UCSD-AML1 (cell line): ENCODE results near the gene ANKRD12.
"Not testable (repeated sequence)": the region's sequence is repeated elsewhere in the genome, so short reads cannot be mapped to it uniquely, and the experiment has no call there.

ENCODE experiments used
- DNase-seq: peaks from one replicate; lab custom pipeline; 2025; ENCODE audit not compliant: unreplicated experiment; lab: John Stamatoyannopoulos, UW

ANKRD12 gene

GRCh38 chr18:9136315-9137155, at the start of gene ANKRD12:
Gene ANKRD12 (plus strand): TSS chr18:9136781. CDS start chr18:9182433, 45,652 bp downstream.
- peak; percentile 99 for DNase-seq

- DNase-seq = no peak
Observed at GRCh38 chr18:9087144-9087543, 49.4 kb upstream of the ANKRD12 start.

DNA sequence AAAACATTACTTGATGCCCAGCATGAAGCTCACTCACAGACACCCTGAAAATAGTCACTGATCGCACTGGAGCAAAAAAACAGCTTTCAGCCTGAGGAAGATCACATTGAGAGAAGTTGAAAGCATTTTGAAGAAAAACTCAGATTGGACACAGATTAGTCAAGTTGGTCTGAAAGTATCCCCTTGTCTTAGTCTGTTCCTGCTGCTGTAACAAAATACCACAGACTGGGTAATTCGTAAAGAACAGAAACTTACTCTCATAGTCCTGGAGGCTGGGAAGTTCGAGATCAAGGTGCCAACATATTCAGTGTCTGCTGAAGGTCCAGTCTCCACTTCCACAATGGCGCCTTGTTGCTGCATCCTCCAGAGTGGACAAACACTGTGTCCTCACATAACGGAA, 48.3 kb upstream of the ANKRD12 start:
- no peak for DNase-seq

GRCh38 chr18:9088727-9089126, 47.9 kb upstream of the ANKRD12 start:
- not testable (repeated sequence) for DNase-seq

- no peak for DNase-seq
Observed at GRCh38 chr18:9090578-9090977, 46.0 kb upstream of the ANKRD12 start.

DNA sequence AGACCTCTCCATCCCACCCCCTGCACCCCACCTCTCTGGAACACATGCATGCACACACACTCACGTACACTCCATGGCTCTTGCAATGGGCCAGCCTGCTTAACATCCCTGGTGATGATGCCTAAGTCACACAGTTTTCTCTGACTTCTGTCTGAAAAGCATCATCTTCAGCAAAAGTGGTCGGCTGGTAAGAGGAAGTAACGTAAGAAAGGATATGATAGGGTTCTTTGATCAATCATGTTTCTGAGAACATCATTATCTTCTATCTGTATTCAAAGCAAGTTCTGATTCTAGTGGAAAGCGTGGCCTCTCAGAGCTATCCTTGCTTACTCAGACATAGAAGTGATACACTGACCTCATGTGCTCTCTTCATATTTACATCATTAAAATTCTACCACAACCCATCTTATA, 45.5 kb upstream of the ANKRD12 start:
- no peak for DNase-seq

- no peak for DNase-seq
Observed at GRCh38 chr18:9092665-9093064, 43.9 kb upstream of the ANKRD12 start.

- not testable (repeated sequence) for DNase-seq
Observed at GRCh38 chr18:9093109-9093508, 43.5 kb upstream of the ANKRD12 start.

GRCh38 chr18:9094307-9095226, 42.0 kb upstream of the ANKRD12 start:
- DNase-seq = no peak

- peak; percentile 19 for DNase-seq
Observed at GRCh38 chr18:9095297-9096006, 41.1 kb upstream of the ANKRD12 start.

DNA sequence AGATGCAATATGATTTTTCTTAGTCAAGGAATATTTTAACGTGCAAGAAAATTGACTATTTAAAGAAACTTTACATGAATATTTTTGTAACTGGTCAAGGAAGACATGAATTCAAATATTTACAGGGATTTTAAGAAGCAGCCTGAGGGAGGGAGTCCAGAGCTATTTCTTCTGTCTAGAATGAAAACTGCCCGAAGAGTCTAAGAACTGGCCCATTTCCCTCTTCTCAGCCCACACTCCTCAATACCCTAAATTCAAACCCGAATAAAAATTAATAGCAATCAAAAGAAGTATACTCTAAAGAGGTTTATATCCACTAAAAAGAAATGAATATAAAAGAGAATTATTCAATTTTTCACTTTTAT, 40.6 kb upstream of the ANKRD12 start:
- DNase-seq = no peak

GRCh38 chr18:9096685-9097084, 39.9 kb upstream of the ANKRD12 start:
- no peak for DNase-seq

GRCh38 chr18:9097349-9097748, 39.2 kb upstream of the ANKRD12 start:
- DNase-seq = no peak

DNA sequence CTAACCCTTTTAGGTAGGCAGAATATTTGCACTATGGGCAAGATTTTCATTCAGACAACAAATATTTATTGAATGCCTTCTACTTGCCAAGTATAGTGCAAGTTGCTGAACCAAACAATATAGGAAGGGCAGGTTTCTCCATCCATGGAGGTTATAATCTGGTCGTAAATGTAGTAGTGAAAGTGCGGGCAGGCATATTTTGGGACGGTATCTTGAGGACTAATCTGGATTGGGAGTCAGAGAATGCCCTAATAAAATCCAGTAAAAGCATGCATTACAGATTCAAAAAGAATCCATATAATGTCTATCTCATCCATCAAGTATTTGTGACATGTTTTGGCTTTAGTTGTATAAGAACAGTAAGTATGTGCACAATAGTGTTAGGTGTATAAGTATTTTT, 35.8 kb upstream of the ANKRD12 start:
- DNase-seq = no peak

DNA sequence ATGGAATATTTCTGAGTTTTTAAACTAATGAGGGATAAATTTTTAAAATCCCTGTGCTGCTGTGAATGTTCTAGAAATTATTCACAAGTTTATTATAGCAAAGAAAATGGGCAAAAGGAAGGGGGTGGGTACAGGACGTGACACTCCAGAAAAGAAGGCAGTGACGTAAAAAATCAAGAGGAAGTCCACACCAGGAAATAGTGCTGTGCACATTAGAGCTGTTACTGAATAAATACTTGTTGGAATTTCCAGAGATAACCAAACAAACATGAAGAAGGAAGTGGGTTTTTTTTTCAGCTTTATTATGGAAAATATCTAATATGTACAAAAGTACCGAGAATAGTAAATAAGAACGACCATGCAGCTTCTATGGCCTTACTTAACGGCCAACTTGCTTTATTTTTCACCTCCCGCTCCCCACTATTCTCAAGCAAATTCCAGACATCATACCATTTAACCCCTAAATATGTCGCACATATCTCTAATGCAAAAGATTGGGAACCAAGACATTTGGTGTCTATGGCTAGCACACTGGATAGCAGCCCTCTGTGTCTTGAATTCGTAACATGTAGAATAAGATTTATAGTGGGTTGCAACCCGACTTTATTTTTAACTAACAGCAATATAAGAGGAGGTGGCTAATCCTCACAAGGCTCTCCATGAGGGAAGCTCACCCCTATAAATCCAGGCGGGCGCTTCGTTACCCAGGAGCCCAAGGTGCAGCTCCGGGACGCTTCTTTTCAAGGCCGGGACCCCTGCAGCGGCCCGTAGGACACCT, 34.7 kb upstream of the ANKRD12 start:
- DNase-seq = no peak

DNA sequence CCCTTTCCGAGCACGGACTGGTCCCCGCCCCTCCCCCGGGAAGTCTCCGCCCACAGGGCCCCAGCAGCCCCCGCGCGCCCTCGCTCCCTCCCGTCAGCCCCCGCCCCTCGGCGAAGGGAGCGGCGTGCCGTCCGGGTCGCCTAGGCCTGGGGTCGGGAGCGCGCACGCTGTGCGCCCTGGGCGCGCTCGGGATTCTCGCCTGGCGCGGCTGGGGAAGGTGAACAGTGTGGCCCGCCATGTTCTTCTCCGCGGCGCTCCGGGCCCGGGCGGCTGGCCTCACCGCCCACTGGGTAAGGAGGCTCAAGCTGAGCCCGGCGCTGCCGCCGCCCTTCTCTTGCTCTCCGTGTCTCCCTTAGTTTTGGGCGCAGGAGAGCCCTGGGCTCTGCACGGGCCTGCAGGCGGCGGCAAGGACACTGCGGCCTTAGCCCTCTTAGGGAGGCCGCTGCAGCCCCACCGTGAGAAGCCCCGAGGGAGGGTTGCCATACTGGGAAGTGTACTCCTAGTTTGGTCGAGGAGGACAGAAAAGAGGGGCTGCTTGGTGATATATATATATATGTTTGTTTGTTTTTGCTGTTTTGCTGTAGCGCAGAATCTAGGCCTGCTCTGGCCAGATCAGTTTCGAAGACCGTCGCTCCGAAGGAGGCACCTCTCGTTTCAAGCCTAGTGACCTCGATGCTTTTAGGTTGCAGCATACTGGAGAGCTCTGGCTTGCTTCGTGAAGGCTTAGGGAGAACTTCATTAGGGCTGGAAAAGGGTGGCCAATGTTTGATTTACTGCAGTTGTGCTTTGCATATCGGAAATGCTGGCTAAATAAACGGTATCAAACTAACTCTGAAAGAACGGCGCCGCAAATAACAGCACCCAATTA, 33.8 kb upstream of the ANKRD12 start, which contains the start of gene NDUFV2:
Gene NDUFV2 (plus strand): TSS at position 192 of the 868 bp plus-strand sequence. CDS start 45 bp downstream, at position 237.
- DNase-seq = peak; percentile 98

- DNase-seq = no peak
Observed at GRCh38 chr18:9103376-9103873, 33.2 kb upstream of the ANKRD12 start.

GRCh38 chr18:9104244-9104901, 32.2 kb upstream of the ANKRD12 start:
- DNase-seq = no peak

- DNase-seq = no peak
Observed at GRCh38 chr18:9105420-9105819, 31.2 kb upstream of the ANKRD12 start.
